CD4-positive, alpha-beta T cell treated with Interleukin-6 for 4 hours (primary cell): ENCODE data around the gene GPR152.
A peak's percentile ranks its signal among the peaks of the same experiment; 100 is the strongest.

ENCODE experiments used
- DNase-seq: peaks from one replicate; pipeline ENCODE4 v3.0.0-alpha.2; 2020; ENCODE audit warnings: mixed read lengths

GPR152 gene

GRCh38 chr11:67423891-67424613 is 28.5 kb downstream of the GPR152 start:
- no peak for DNase-seq

- no peak for DNase-seq
Measured at GRCh38 chr11:67423466-67423865, 29.1 kb downstream of the GPR152 start.

- DNase-seq, result no peak
Measured at GRCh38 chr11:67422891-67423290, 29.6 kb downstream of the GPR152 start.

GRCh38 chr11:67421430-67422031 is 31.0 kb downstream of the GPR152 start:
- no peak for DNase-seq

- peak; percentile 99 for DNase-seq
Measured at GRCh38 chr11:67420646-67421429, 31.7 kb downstream of the GPR152 start.

GRCh38 chr11:67420147-67420645 is 32.3 kb downstream of the GPR152 start:
- peak; percentile 1 for DNase-seq

- DNase-seq, result peak; percentile 5
Measured at GRCh38 chr11:67419325-67420049, 33.0 kb downstream of the GPR152 start.

GRCh38 chr11:67418476-67419281 is 33.9 kb downstream of the GPR152 start:
- peak; percentile 68 for DNase-seq

- DNase-seq, result peak; percentile 2
Measured at GRCh38 chr11:67417425-67417824, 35.1 kb downstream of the GPR152 start.

- peak; percentile 93 for DNase-seq
Measured at GRCh38 chr11:67416416-67417335, 35.9 kb downstream of the GPR152 start.

- peak; percentile 45 for DNase-seq
Measured at GRCh38 chr11:67415501-67416304, 36.8 kb downstream of the GPR152 start, which contains the start of gene CARNS1. Gene CARNS1 (plus strand): TSS chr11:67415678. CDS start chr11:67416200, 522 bp downstream.

- no peak for DNase-seq
Measured at GRCh38 chr11:67413266-67413849, 39.2 kb downstream of the GPR152 start.

GRCh38 chr11:67412495-67413179 is 39.9 kb downstream of the GPR152 start:
- no peak for DNase-seq

- peak; percentile 29 for DNase-seq
Measured at GRCh38 chr11:67411785-67412152, 40.8 kb downstream of the GPR152 start.

GRCh38 chr11:67410984-67411784 is 41.3 kb downstream of the GPR152 start:
- DNase-seq, result no peak

- DNase-seq, result no peak
Measured at GRCh38 chr11:67410369-67410831, 42.1 kb downstream of the GPR152 start.

GRCh38 chr11:67409781-67410368 is 42.7 kb downstream of the GPR152 start:
- DNase-seq, result no peak
